ENCODE results near the gene UNC5B.
A peak's percentile ranks its signal among the peaks of the same experiment; 100 is the strongest.
"Not testable (repeated sequence)": the region's sequence is repeated elsewhere in the genome, so short reads cannot be mapped to it uniquely, and the experiment has no call there.

UNC5B gene

GRCh38 chr10:71268758-71269157, 56.4 kb downstream of the UNC5B start:
- no peak for DNase-seq

- no peak for DNase-seq
These were observed 57.2 kb downstream of the UNC5B start for GRCh38 chr10:71269301-71270288.

- DNase-seq: peak; percentile 77
These were observed 58.2 kb downstream of the UNC5B start for GRCh38 chr10:71270301-71271220.

DNA sequence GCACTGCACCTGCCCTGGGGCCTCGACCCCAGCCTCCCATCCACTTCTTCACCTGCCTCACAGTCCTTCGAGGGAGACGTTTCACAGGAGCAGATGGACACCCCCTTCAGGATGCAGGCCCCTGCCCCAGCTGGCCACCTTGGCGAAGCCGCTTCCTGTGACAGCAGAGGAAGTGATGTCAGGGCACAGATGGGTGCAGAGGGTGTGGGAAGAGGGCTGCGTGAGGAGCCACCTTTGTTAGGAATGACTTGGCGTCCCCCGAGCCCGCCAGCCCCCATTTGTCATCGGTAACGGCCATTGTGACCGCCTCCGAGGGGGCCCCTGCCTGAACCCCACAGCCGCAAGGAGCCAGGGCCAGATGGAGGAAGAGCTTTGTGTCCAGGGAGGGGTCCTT, 59.3 kb downstream of the UNC5B start:
- no peak for DNase-seq

- peak; percentile 73 for DNase-seq
These were observed 59.8 kb downstream of the UNC5B start for GRCh38 chr10:71272056-71272771.

DNA sequence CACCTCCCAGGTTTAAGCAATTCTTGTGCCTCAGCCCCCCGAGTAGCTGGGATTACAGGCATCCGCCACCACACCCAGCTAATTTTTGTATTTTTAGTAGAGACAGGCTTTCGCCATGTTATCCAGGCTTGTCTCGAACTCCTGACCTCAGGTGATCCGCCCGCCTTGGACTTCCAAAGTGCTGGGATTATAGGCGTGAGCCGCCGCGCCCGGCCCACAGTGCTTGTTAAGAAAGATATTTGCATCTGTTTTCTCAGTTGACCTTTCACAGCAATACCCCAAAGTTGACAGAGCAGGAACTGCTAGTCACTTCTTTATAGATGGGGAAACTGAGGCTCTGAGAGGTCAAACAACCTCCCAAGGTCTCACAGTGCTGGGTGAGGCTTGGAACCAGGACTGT, 60.6 kb downstream of the UNC5B start:
- DNase-seq: not testable (repeated sequence)

DNA sequence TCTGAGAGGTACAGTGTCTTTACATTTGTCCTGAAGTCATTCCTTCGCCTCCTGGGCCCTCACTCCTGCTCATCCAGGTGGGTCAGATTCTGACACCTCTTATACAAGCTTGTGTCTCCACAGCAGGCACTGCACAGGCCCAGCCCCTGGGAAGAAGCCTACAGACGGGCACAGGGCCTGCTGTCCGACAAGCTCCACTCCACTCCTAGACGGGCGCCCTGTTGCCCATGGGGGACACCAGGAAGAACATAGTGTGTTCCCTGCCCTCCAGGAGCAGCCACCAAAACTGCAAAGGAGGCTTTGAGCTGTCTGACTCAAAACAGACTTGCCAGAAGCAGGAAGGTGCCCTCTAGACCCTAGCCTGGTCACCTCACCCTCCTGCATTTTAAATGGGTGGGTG, 61.1 kb downstream of the UNC5B start:
- no peak for DNase-seq

DNA sequence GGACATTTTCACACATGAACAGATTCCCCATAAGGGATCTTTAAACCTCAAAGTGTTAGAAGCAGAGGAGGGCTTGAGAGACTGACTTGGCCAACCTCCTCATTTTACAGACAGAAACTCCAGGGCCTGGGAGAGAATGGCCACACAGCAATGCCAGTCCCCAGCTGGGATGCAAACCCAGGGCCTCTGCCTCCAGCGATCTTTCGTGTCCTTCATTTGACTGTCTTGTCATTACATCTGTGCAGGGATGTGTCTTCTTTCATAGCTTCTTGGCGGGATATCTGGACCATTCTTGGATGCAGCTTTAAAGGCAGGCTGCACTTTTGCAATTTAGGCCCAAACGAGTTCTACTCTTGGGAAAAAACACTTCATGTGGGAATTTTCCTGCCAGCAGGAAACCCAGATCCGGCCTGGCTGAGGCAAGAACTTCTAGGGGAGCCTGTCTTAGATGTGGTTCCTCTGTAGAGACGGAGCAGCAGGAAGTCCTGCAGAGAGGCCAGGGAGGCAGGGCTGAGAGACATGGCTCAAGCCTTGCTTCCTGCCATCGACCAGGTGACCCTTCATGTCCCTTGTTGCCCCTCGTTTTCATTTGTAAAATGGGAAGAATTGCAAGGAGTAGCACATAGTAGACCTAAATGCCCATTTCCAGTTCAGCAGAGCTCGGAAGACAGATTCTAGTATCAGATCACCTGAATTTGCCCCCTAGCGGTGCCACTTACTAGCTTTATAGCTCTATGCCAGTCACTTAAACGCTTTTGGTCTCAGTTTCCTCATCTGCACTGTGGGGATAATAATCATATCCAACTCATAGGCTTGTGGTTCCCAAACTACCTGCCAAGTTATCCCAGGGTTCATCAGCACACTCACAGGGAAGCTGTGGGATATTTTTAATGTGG, 62.8 kb downstream of the UNC5B start:
- no peak for DNase-seq

DNA sequence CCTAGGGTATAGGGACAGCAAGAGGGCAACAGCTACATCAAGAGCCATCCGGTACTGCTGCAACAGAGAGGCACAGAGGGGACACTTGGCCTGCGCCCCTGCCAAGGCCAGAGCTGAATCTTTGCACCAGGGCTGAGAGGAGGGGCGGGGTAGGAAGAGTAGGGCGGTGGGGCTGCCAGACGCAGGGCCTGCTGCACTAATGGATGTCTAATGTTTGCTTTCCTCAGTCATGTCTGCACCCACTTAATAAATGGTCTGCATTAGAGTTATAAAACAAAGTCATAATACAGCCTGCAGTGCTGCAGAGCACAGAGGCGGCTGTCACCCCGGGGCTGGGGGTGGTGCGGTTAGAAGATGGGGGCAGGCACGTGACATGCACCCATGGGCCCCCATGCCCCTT, 64.5 kb downstream of the UNC5B start:
- no peak for DNase-seq

DNA sequence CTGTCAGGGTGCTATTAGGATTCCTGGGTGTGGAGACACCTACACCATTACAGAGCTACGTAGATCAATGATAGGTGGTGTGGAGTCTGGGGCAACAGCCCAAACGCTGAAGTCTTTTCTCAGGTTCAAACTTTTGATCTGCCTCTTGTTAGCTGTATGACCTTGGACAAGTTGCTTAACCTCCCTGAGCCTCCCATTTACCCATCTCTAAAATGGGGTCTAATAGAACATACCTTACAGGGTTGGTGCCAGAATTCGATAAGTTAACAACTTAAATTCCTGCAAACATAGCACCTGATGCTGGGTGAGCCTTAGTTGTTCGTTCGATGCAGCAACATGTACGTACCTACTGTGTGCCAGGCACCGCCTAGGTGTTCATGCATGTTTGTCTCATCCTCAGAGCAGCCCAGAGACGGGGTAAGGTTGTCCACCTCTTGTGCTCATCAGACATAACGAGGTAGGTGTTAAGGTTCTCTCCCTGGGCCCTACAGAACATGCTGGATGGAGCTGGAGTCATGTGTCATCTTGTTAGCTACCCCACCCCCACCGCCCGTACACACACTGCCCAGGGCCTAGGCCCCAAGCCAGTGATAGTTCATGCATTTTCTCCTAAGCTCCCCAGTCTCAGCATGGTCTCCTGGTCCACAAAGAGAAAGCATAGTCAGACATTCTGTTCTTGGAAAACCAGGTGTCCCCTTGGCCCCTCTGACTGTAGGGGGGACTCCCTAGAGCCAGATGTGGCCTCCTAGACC, 65.7 kb downstream of the UNC5B start:
- no peak for DNase-seq

DNA sequence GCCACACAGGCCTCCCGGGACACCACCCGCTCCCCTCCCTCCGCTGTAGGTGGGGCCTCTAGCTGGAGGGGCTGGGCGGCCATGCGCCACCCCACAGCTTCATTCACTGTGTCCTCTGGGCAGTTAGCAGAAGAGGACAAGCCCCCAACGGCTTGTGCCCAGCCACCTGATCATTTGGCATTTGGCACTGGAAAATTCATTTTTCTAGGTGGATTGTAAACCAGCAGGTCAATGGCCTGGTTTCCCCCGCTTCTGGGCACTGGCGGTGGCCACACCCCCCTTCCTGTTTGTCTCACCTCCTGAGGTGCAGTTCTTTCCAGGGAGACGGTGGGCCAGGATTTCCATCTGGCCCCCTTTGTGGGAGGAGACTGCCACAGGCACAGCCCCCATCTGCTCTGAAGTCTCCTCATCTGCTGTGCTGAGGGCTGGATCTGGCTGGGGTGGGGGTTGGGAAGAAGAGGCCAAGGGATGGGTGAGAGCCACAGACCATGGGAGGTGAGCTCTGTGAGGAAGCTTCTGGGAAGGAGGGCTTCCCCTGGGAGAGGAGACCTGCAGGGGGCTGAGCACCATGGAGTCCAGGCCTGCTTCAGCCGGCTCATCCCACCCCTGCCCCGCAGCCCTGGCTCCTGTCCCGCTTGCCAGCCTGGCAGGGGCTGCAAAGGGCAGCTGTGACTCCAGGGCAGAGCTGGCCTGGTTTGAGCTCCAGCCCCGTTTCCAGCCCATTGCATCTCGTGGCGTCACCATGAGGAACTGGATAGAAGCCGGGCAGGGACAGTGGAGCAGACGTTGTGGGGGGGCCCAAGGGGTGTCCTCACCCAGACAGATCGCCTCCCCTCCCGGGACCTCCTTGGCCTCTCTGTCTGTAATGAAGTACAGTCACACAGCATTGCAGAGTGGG, 66.6 kb downstream of the UNC5B start:
- DNase-seq: no peak

- DNase-seq: no peak
These were observed 67.3 kb downstream of the UNC5B start for GRCh38 chr10:71279590-71280170.

DNA sequence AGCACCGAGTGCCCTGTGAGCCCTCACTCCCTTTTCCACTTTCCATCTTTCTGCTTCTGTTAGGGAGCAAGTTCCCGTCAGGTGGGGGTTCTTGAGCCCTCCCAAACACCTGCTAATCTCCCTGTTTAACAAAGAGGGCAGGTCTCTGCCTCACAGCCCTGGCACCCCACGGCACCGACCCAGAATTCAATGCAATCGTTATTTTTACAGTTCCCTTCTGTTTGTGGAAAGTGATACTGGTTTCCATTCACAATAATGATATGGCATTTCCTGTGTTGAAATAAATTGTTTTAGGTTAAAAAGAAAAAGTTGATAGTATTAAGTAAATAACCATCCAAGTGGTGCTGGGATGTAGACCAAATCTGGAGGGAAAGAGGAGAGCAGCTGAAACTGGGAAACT, 67.8 kb downstream of the UNC5B start:
- DNase-seq: no peak

DNA sequence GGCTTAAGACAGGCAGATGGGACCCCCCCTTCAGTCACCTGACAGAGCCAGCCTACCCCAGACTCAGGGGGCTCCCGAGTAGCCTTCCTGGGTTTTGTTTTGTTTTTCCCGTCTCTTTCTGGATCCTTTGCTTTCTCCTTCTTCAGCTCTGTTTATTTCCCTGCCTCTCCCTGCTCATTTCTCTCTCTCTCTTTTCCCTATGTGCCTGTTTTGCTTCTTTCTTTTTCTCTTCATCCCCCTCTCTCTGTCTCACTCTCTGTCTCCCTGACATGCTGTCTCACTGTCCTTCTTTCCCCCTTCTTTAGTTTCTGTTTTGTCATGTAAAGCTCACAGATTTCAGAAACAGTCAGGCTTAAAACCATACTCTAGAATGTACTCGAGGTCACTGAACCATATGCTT, 68.5 kb downstream of the UNC5B start:
- DNase-seq: no peak

DNA sequence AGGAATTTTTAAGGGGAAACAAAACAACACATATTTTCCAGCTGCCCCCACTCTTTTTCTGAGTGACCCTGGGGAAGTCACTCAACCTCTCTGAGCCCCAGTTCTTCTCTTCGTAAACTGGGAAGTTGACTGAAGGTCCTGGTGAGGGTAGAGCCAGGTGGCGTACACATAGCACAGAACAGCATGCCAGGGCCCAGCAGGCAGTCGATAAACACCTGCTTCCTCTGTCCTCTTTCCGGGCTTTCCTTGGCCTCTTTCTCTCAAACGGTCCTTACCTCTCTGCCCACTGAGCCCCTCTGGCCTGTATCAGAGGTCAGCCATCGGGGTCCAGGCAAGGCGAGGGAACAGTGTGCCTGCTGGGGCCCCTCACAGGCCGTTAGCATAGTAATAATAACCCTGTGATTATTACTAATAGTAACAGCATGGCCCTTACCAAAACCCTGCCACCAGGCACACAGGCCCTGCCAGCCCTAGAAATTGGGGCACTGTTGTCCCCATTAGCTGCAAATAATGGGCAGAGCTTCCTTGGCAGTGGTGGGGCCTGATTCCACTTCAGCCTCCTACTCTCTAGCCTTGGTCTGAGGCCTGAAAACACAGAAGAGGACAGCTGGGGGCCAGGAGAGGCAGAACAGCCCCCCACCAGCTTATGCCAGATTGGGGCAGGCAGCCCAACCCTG, 69.4 kb downstream of the UNC5B start:
- DNase-seq: no peak

- DNase-seq: no peak
These were observed 69.9 kb downstream of the UNC5B start for GRCh38 chr10:71282323-71282680.

- no peak for DNase-seq
These were observed 71.0 kb downstream of the UNC5B start for GRCh38 chr10:71283410-71283809.

DNA sequence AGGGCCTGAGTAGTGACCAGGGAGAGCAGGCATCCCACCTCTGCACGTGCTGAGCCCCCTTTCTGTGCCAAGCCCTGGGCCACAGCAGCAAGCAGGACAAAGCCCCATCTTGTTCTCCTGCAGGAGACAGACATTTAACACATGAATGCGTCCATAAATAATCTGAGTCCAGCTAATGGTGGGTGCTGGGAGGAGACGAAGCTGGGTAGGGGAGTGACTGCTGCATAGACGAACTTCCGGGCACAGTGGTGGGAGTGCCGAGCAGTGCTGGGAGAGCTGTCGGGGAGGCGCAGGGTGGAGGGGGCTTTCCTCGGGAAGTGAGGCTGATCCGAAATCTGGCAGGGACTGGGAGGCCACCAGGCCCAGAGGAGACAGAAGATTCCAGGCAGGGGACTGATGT, 71.5 kb downstream of the UNC5B start:
- DNase-seq: no peak
